Kidney (tissue), 14 donors: ENCODE results near the gene KIF6. TPM values are rescaled to one million over a fixed set of nuclear protein-coding genes. Genes with fewer than 3 reads are reported as not detected.

Experiments
- DNase-seq, 5 donors: peaks; one replicate each; pipeline ENCODE4 v3.0.0-alpha.2; 2013 to 2020
- FAIRE-seq: peaks from 2 replicates; lab custom pipeline; 2012; peaks lifted over from hg19 to GRCh38; lab: Jason Lieb, UNC
- H3K27ac ChIP-seq, 2 donors: one replicate each; pipeline ENCODE4 v1.7.0; 2013; ENCODE audit warnings: low read depth in 2 of 2, low read length in 2 of 2, inconsistent platforms in 1 of 2
- H3K27me3 ChIP-seq: one replicate; pipeline ENCODE4 v1.7.1; 2013; ENCODE audit warnings: low read length, inconsistent platforms; ENCODE audit not compliant: control insufficient read depth, insufficient read depth
- H3K36me3 ChIP-seq, 3 donors: one replicate each; pipeline versions ENCODE4 v1.7.0 to v1.7.1; 2013; ENCODE audit warnings: low read length in 3 of 3, control low read depth in 1 of 3, inconsistent platforms in 1 of 3; ENCODE audit not compliant: insufficient read depth in 3 of 3, control insufficient read depth in 2 of 3
- H3K4me1 ChIP-seq, 3 donors: one replicate each; pipeline versions ENCODE4 v1.7.0 to v1.7.1; 2013; ENCODE audit warnings: low read length in 3 of 3, inconsistent platforms in 1 of 3, low read depth in 1 of 3; ENCODE audit not compliant: control insufficient read depth in 2 of 3, insufficient read depth in 2 of 3
- H3K4me3 ChIP-seq, 3 donors: one replicate each; pipeline versions ENCODE4 v1.7.0 to v1.8.1; 2013; ENCODE audit warnings: low read length in 3 of 3, control low read depth in 1 of 3, inconsistent platforms in 1 of 3
- H3K9ac ChIP-seq, 3 donors: one replicate each; pipeline versions ENCODE4 v1.7.0 to v1.7.1; 2013; ENCODE audit warnings: low read length in 3 of 3, control low read depth in 1 of 3, inconsistent platforms in 1 of 3
- H3K9me3 ChIP-seq, 3 donors: one replicate each; pipeline versions ENCODE4 v1.7.0 to v1.7.1; 2013; ENCODE audit warnings: low read length in 3 of 3, control low read depth in 1 of 3, inconsistent platforms in 1 of 3; ENCODE audit not compliant: control insufficient read depth in 2 of 3, insufficient read depth in 1 of 3
- intact Hi-C: fragments of 100-400 bp; cut with DNase I; formaldehyde crosslinking; loops from one replicate; pipeline ENCODE4 v1.11.1; 2022
- polyA plus RNA-seq: library from polyadenylated mRNA; stranded (reverse); fragments of 350-450 nt; fragmentation: Illumina TruSeq; extraction: RNeasy Lipid Tissue Mini Kit (QIAGEN cat#74804); gene quantifications from one replicate; pipeline ENCODE4 v1.2.3, GENCODE V29; 2014; ENCODE audit warnings: low read depth, low replicate concordance; ENCODE audit not compliant: insufficient read depth
- total RNA-seq: library from RNA; stranded (reverse); fragmentation: NEBNext Ultra II Directional; extraction: Animal tissue kit (Norgen Biotek cat#: 25700); gene quantifications from one replicate; pipeline ENCODE4 v1.2.1, GENCODE V29; 2021
- TF ChIP-seq, protein P1 (sequence below): IDR thresholded peaks from 3 replicates; pipeline ENCODE4 v1.5.1; 2012; ENCODE audit warnings: mild to moderate bottlenecking, moderate library complexity, borderline replicate concordance; ENCODE audit not compliant: insufficient read depth; ENCODE audit errors: extremely low read depth
- donor health status: control.
- donor health status: control.
- donor health status: control.
- donor health status: control.
- donor health status: control.
- donor health status: DM: yes; HTN: yes; CAD: no.
- donor health status: Normal renal cell carcinoma (clear cell type).

KIF6 gene
- total and polyA plus RNA-seq, 2 donors from 2014 or later: 1.7 to 2.9 TPM

DNA sequence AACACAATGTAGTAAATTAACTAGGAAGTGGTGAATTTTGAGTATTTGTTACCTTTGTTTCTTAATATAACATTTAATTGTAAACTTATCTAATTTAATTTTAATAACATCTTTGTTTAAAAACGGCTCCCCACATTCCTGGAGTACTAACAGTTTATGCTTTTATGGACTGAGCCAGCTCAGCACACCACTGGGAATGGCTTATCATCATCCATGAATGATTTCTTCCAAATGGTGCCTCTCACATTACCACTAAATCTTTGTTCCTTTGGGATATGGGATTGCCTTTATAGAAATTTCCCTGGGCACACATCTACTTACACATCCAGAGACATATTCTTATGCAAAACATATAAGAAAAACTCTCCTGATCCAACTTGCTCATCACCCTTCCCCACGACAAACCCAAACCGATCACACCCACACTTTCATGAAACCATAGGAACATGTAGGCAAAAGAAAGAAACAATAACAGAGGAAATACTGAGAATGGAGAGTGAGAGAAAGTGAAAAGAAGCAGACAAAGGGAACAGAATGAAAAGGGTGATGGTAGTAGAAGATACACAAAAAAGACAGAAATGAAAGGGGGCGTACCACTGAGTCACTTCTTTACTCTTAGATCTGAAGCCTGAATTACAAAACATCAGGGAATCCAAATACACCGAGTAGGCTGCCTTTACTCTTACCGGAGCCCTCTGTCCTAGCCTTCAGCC lies 344.2 kb downstream of the KIF6 start:
- DNase-seq (no peak), FAIRE-seq (no peak)
- Histone ChIP-seq H3K9me3 (no peaks in the 10 kb centered on the region), H3K4me3 (no peak overlapping the region), H3K27me3 (no peaks in the 10 kb centered on the region), H3K27ac (no peak overlapping the region), H3K9ac (no peak overlapping the region), H3K4me1 (peaks cover 0 to 3% (median 0%) of the 10 kb centered on the region in 3 donors), H3K36me3 (no peaks in the 10 kb centered on the region)
- intact Hi-C loops: no loop called here
- TF ChIP-seq, protein P1, sequence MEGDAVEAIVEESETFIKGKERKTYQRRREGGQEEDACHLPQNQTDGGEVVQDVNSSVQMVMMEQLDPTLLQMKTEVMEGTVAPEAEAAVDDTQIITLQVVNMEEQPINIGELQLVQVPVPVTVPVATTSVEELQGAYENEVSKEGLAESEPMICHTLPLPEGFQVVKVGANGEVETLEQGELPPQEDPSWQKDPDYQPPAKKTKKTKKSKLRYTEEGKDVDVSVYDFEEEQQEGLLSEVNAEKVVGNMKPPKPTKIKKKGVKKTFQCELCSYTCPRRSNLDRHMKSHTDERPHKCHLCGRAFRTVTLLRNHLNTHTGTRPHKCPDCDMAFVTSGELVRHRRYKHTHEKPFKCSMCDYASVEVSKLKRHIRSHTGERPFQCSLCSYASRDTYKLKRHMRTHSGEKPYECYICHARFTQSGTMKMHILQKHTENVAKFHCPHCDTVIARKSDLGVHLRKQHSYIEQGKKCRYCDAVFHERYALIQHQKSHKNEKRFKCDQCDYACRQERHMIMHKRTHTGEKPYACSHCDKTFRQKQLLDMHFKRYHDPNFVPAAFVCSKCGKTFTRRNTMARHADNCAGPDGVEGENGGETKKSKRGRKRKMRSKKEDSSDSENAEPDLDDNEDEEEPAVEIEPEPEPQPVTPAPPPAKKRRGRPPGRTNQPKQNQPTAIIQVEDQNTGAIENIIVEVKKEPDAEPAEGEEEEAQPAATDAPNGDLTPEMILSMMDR: no peak

DNA sequence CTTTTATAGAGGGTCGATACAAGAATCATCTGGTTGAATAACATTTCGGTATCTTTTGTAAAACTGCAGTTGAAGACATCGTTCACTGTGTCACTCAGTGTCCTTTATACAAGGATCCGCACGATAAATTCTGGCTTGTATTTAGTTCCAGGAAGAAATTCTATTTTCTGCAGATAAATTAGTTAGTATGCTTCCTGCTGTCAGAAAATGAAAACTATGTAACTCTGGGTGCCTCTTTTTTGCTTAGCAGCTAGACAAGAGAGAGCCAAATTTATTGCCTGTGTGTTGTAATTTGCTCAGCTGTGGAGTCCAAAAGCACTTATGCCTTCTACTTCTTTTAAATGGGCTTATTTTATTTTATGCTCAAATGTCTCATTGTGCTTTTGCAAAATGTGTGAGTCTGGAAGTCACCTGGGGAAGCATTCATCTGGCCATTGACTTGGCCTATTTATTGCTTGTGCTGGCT lies 346.2 kb downstream of the KIF6 start:
- H3K4me3 ChIP-seq: no peak overlapping the region
- no peak overlapping the region for H3K9ac ChIP-seq
- DNase-seq (peak in 2 of 5 donors; percentile 42 to 67), FAIRE-seq (no peak)
- H3K9me3 ChIP-seq: no peaks in the 10 kb centered on the region
- peaks cover 0 to 3% (median 0%) of the 10 kb centered on the region in 3 donors for H3K4me1 ChIP-seq
- H3K27ac ChIP-seq: no peak overlapping the region
- intact Hi-C loops: no loop called here
- H3K27me3 ChIP-seq: no peaks in the 10 kb centered on the region
- H3K36me3 ChIP-seq: no peaks in the 10 kb centered on the region
- TF ChIP-seq, protein P1: no peak

DNA sequence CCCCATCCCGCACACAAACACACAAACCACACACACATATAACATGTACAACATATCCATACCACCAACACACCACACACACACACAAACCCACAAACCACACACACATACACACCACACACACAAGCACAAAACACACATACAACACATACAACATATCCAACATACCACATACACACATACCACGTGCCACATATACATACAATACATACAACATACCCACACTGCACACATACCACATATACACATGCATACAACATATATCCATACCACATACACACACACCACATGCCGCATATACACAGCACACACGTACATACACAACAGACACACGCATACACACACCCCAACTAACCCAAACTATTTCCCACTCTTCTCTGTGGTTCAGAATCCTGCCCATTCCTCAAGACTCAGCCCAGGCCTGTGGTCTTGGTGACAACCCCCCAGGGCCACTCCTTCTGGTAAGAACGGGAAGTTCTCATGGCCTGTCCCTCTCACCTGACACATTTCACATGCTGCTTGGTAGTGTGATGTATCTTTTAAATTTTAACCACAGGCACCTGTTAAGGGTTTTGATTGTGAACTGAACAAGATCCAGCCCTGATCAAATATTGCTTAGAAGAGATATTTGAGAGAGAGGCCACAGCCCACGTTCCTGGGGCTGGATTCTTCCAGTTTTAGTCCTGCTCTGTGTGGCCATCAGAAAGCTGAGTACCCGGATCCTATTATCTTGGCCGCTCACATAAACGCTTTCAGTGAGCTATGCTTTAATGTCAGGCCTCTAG lies 346.8 kb downstream of the KIF6 start:
- Histone ChIP-seq H3K4me3 (peak overlapping the region in 1 of 3 donors; percentile 3), H3K27ac (no peak overlapping the region), H3K27me3 (no peaks in the 10 kb centered on the region), H3K36me3 (no peaks in the 10 kb centered on the region), H3K4me1 (peaks cover 0 to 3% (median 0%) of the 10 kb centered on the region in 3 donors), H3K9ac (no peak overlapping the region), H3K9me3 (no peaks in the 10 kb centered on the region)
- DNase-seq (no peak), FAIRE-seq (no peak)
- TF ChIP-seq, protein P1: no peak
- intact Hi-C loops: no loop called here
